ENCODE results near the gene VSIG10.
"Not testable (repeated sequence)": the region's sequence is repeated elsewhere in the genome, so short reads cannot be mapped to it uniquely, and the experiment has no call there.

The VSIG10 gene

GRCh38 chr12:118029166-118029565 is 74.6 kb downstream of the VSIG10 start:
- no peaks in the 10 kb centered on the region for H3K9me3 ChIP-seq (ENCODE audit: control extremely low read depth in 1 of 5, control insufficient read depth in 4 of 5, insufficient read depth in 2 of 5, low read depth in 1 of 5, low read length in 4 of 5)
- POLR2A ChIA-PET = no interaction called here
- DNase-seq = no peak
- peaks cover 12 to 89% (median 48%) of the 10 kb centered on the region in 4 experiments for H3K36me3 ChIP-seq (ENCODE audit: control insufficient read depth in 4 of 4, insufficient read depth in 4 of 4, low read length in 3 of 4)
- no peaks in the 10 kb centered on the region for H3K4me1 ChIP-seq (ENCODE audit: control extremely low read depth in 1 of 4, control insufficient read depth in 4 of 4, insufficient read depth in 4 of 4, low read length in 3 of 4)
- WGBS (ENCODE audit: insufficient coverage) = 100% methylated on average over 3 of the region's 5 CpGs
- H3K27me3 ChIP-seq (replicated peaks in 2 of 5; ENCODE audit: control insufficient read depth in 4 of 5, insufficient read depth in 5 of 5, low read length in 4 of 5) = no peaks in the 10 kb centered on the region
- H3K4me3 ChIP-seq (ENCODE audit: control insufficient read depth in 1 of 7, extremely low read depth in 1 of 7, insufficient read depth in 4 of 7, low read depth in 2 of 7, low read length in 6 of 7) = no peak overlapping the region
- H3K27ac ChIP-seq (ENCODE audit: insufficient read depth in 1 of 2, low read depth in 1 of 2, low read length in 2 of 2, poor library complexity in 1 of 2, severe bottlenecking in 2 of 2) = no peak overlapping the region
- CTCF ChIA-PET = no interaction called here

- CTCF ChIA-PET = no interaction called here
- DNase-seq = no peak
Observed at GRCh38 chr12:118025168-118025567, 78.6 kb downstream of the VSIG10 start.

GRCh38 chr12:118023301-118023860 is 80.4 kb downstream of the VSIG10 start:
- ChIA-PET POLR2A (no interaction called here), CTCF (interaction anchor here (0.5 to 1.0 kb wide), 3 partner anchors 9 to 148 kb away, joined by 3 read pairs; no protein-coding TSS in a partner anchor)
- no peak for DNase-seq
- H3K4me1 ChIP-seq (ENCODE audit: control extremely low read depth in 1 of 4, control insufficient read depth in 4 of 4, insufficient read depth in 4 of 4, low read length in 3 of 4) = no peaks in the 10 kb centered on the region
- no peaks in the 10 kb centered on the region for H3K27me3 ChIP-seq (replicated peaks in 2 of 5; ENCODE audit: control insufficient read depth in 4 of 5, insufficient read depth in 5 of 5, low read length in 4 of 5)
- H3K27ac ChIP-seq (ENCODE audit: insufficient read depth in 1 of 2, low read depth in 1 of 2, low read length in 2 of 2, poor library complexity in 1 of 2, severe bottlenecking in 2 of 2) = no peak overlapping the region
- no peak overlapping the region for H3K4me3 ChIP-seq (ENCODE audit: control insufficient read depth in 1 of 7, extremely low read depth in 1 of 7, insufficient read depth in 4 of 7, low read depth in 2 of 7, low read length in 6 of 7)
- WGBS (ENCODE audit: insufficient coverage) = 89% methylated on average over 5 of the region's 9 CpGs
- H3K9me3 ChIP-seq (ENCODE audit: control extremely low read depth in 1 of 5, control insufficient read depth in 4 of 5, insufficient read depth in 2 of 5, low read depth in 1 of 5, low read length in 4 of 5) = no peaks in the 10 kb centered on the region
- H3K36me3 ChIP-seq (ENCODE audit: control insufficient read depth in 4 of 4, insufficient read depth in 4 of 4, low read length in 3 of 4) = peaks cover 10 to 78% (median 49%) of the 10 kb centered on the region in 4 experiments

More at GRCh38 chr12:118025168-118025567, 78.6 kb downstream of the VSIG10 start:
- POLR2A ChIA-PET = no interaction called here
- H3K4me3 ChIP-seq (ENCODE audit: control insufficient read depth in 1 of 7, extremely low read depth in 1 of 7, insufficient read depth in 4 of 7, low read depth in 2 of 7, low read length in 6 of 7) = no peak overlapping the region
- no peaks in the 10 kb centered on the region for H3K9me3 ChIP-seq (ENCODE audit: control extremely low read depth in 1 of 5, control insufficient read depth in 4 of 5, insufficient read depth in 2 of 5, low read depth in 1 of 5, low read length in 4 of 5)
- H3K36me3 ChIP-seq (ENCODE audit: control insufficient read depth in 4 of 4, insufficient read depth in 4 of 4, low read length in 3 of 4) = peaks cover 12 to 82% (median 43%) of the 10 kb centered on the region in 4 experiments
- H3K27me3 ChIP-seq (replicated peaks in 2 of 5; ENCODE audit: control insufficient read depth in 4 of 5, insufficient read depth in 5 of 5, low read length in 4 of 5) = no peaks in the 10 kb centered on the region
- WGBS (ENCODE audit: insufficient coverage) = 96% methylated on average over 4 of the region's 4 CpGs
- H3K4me1 ChIP-seq (ENCODE audit: control extremely low read depth in 1 of 4, control insufficient read depth in 4 of 4, insufficient read depth in 4 of 4, low read length in 3 of 4) = no peaks in the 10 kb centered on the region
- H3K27ac ChIP-seq (ENCODE audit: insufficient read depth in 1 of 2, low read depth in 1 of 2, low read length in 2 of 2, poor library complexity in 1 of 2, severe bottlenecking in 2 of 2) = no peak overlapping the region

- Histone ChIP-seq H3K4me1 (ENCODE audit: control extremely low read depth in 1 of 4, control insufficient read depth in 4 of 4, insufficient read depth in 4 of 4, low read length in 3 of 4) (peaks cover 0 to 4% (median 2%) of the 10 kb centered on the region in 4 experiments), H3K9me3 (ENCODE audit: control extremely low read depth in 1 of 5, control insufficient read depth in 4 of 5, insufficient read depth in 2 of 5, low read depth in 1 of 5, low read length in 4 of 5) (no peaks in the 10 kb centered on the region), H3K36me3 (ENCODE audit: control insufficient read depth in 4 of 4, insufficient read depth in 4 of 4, low read length in 3 of 4) (peaks cover 8 to 73% (median 47%) of the 10 kb centered on the region in 4 experiments), H3K27me3 (replicated peaks in 2 of 5; ENCODE audit: control insufficient read depth in 4 of 5, insufficient read depth in 5 of 5, low read length in 4 of 5) (no peaks in the 10 kb centered on the region), H3K27ac (ENCODE audit: insufficient read depth in 1 of 2, low read depth in 1 of 2, low read length in 2 of 2, poor library complexity in 1 of 2, severe bottlenecking in 2 of 2) (no peak overlapping the region), H3K4me3 (ENCODE audit: control insufficient read depth in 1 of 7, extremely low read depth in 1 of 7, insufficient read depth in 4 of 7, low read depth in 2 of 7, low read length in 6 of 7) (no peak overlapping the region)
- WGBS (ENCODE audit: insufficient coverage) = 100% methylated on average over 1 of the region's 3 CpGs
- ChIA-PET POLR2A (no interaction called here), CTCF (interaction anchor here (0.5 to 1.0 kb wide), 3 partner anchors 10 to 148 kb away, joined by 3 read pairs; no protein-coding TSS in a partner anchor)
- DNase-seq = no peak
Observed at GRCh38 chr12:118022728-118023109, 81.1 kb downstream of the VSIG10 start.

- H3K27me3 ChIP-seq (replicated peaks in 2 of 5; ENCODE audit: control insufficient read depth in 4 of 5, insufficient read depth in 5 of 5, low read length in 4 of 5); POLR2A ChIA-PET; H3K27ac ChIP-seq (ENCODE audit: insufficient read depth in 1 of 2, low read depth in 1 of 2, low read length in 2 of 2, poor library complexity in 1 of 2, severe bottlenecking in 2 of 2); H3K4me1 ChIP-seq (ENCODE audit: control extremely low read depth in 1 of 4, control insufficient read depth in 4 of 4, insufficient read depth in 4 of 4, low read length in 3 of 4); H3K9me3 ChIP-seq (ENCODE audit: control extremely low read depth in 1 of 5, control insufficient read depth in 4 of 5, insufficient read depth in 2 of 5, low read depth in 1 of 5, low read length in 4 of 5); DNase-seq; H3K4me3 ChIP-seq (ENCODE audit: control insufficient read depth in 1 of 7, extremely low read depth in 1 of 7, insufficient read depth in 4 of 7, low read depth in 2 of 7, low read length in 6 of 7); CTCF ChIA-PET: not testable (repeated sequence)
- 96% methylated on average over 10 of the region's 13 CpGs for WGBS (ENCODE audit: insufficient coverage)
- H3K36me3 ChIP-seq (ENCODE audit: control insufficient read depth in 4 of 4, insufficient read depth in 4 of 4, low read length in 3 of 4) = peaks cover 7 to 71% (median 46%) of the 10 kb centered on the region in 4 experiments
Observed at GRCh38 chr12:118022097-118022727, 81.6 kb downstream of the VSIG10 start.

- 100% methylated on average over 1 of the region's 1 CpG for WGBS (ENCODE audit: insufficient coverage)
Observed at GRCh38 chr12:118020036-118020435, 83.8 kb downstream of the VSIG10 start.

GRCh38 chr12:118017926-118018325 is 85.9 kb downstream of the VSIG10 start:
- H3K27me3 ChIP-seq (replicated peaks in 2 of 5; ENCODE audit: control insufficient read depth in 4 of 5, insufficient read depth in 5 of 5, low read length in 4 of 5) = peaks cover 0 to 4% (median 0%) of the 10 kb centered on the region in 5 experiments

More at GRCh38 chr12:118020036-118020435, 83.8 kb downstream of the VSIG10 start:
- no peak overlapping the region for H3K4me3 ChIP-seq (ENCODE audit: control insufficient read depth in 1 of 7, extremely low read depth in 1 of 7, insufficient read depth in 4 of 7, low read depth in 2 of 7, low read length in 6 of 7)
- H3K9me3 ChIP-seq (ENCODE audit: control extremely low read depth in 1 of 5, control insufficient read depth in 4 of 5, insufficient read depth in 2 of 5, low read depth in 1 of 5, low read length in 4 of 5) = no peaks in the 10 kb centered on the region
- ChIA-PET CTCF (interaction anchor here (0.9 to 1.2 kb wide), 2 partner anchors 36 to 145 kb away, joined by 3 to 4 read pairs; no protein-coding TSS in a partner anchor), POLR2A (no interaction called here)
- peaks cover 5 to 50% (median 30%) of the 10 kb centered on the region in 4 experiments for H3K36me3 ChIP-seq (ENCODE audit: control insufficient read depth in 4 of 4, insufficient read depth in 4 of 4, low read length in 3 of 4)
- no peak for DNase-seq
- H3K4me1 ChIP-seq (ENCODE audit: control extremely low read depth in 1 of 4, control insufficient read depth in 4 of 4, insufficient read depth in 4 of 4, low read length in 3 of 4) = peaks cover 9 to 19% (median 16%) of the 10 kb centered on the region in 4 experiments
- H3K27me3 ChIP-seq (replicated peaks in 2 of 5; ENCODE audit: control insufficient read depth in 4 of 5, insufficient read depth in 5 of 5, low read length in 4 of 5) = no peaks in the 10 kb centered on the region
- no peak overlapping the region for H3K27ac ChIP-seq (ENCODE audit: insufficient read depth in 1 of 2, low read depth in 1 of 2, low read length in 2 of 2, poor library complexity in 1 of 2, severe bottlenecking in 2 of 2)

More at GRCh38 chr12:118017926-118018325, 85.9 kb downstream of the VSIG10 start:
- ChIA-PET CTCF (no interaction called here), POLR2A (no interaction called here)
- DNase-seq = no peak
- Histone ChIP-seq H3K4me3 (ENCODE audit: control insufficient read depth in 1 of 7, extremely low read depth in 1 of 7, insufficient read depth in 4 of 7, low read depth in 2 of 7, low read length in 6 of 7) (peak overlapping the region in 1 of 7 experiments; percentile 91), H3K36me3 (ENCODE audit: control insufficient read depth in 4 of 4, insufficient read depth in 4 of 4, low read length in 3 of 4) (peaks cover 4 to 34% (median 23%) of the 10 kb centered on the region in 4 experiments), H3K27ac (ENCODE audit: insufficient read depth in 1 of 2, low read depth in 1 of 2, low read length in 2 of 2, poor library complexity in 1 of 2, severe bottlenecking in 2 of 2) (no peak overlapping the region), H3K9me3 (ENCODE audit: control extremely low read depth in 1 of 5, control insufficient read depth in 4 of 5, insufficient read depth in 2 of 5, low read depth in 1 of 5, low read length in 4 of 5) (no peaks in the 10 kb centered on the region), H3K4me1 (ENCODE audit: control extremely low read depth in 1 of 4, control insufficient read depth in 4 of 4, insufficient read depth in 4 of 4, low read length in 3 of 4) (peaks cover 9 to 19% (median 16%) of the 10 kb centered on the region in 4 experiments)

Measured in common myeloid progenitor, CD34-positive (primary cell).